Activated CD4-positive, alpha-beta memory T cell treated with anti-CD3 and anti-CD28 coated beads for 36 hours (primary cell): ENCODE measurements around the gene SHOX. TPM values are rescaled to one million over a fixed set of nuclear protein-coding genes. Genes with fewer than 3 reads are reported as not detected.
"Not testable (repeated sequence)": the region's sequence is repeated elsewhere in the genome, so short reads cannot be mapped to it uniquely, and the experiment has no call there.

ENCODE experiments used
- CTCF ChIA-PET: fragments of 350-600 bp; sonication (Branson Sonifier 250); formaldehyde crosslinking; loops from one replicate; lab custom pipeline; 2021; ENCODE audit warnings: antibody characterized with exemption, inconsistent platforms; lab: Charles Lee
- POLR2A ChIA-PET: fragments of 350-600 bp; sonication (Branson Sonifier 250); formaldehyde crosslinking; loops from one replicate; lab custom pipeline; 2021; ENCODE audit warnings: antibody characterized with exemption; lab: Charles Lee
- DNase-seq: peaks from one replicate; pipeline ENCODE4 v3.0.0-alpha.2; 2020
- H3K27ac Mint-ChIP-seq: one replicate; pipeline ENCODE4 v1.8.0; 2021; ENCODE audit warnings: mixed read lengths
- H3K27me3 Mint-ChIP-seq: one replicate; pipeline ENCODE4 v1.8.0; 2021; ENCODE audit warnings: mixed read lengths
- H3K36me3 Mint-ChIP-seq: one replicate; pipeline ENCODE4 v1.8.0; 2021; ENCODE audit warnings: mixed read lengths
- H3K4me1 Mint-ChIP-seq: one replicate; pipeline ENCODE4 v1.8.0; 2021; ENCODE audit warnings: low read depth, mixed read lengths
- H3K4me3 Mint-ChIP-seq: one replicate; pipeline ENCODE4 v1.8.0; 2021; ENCODE audit warnings: mild to moderate bottlenecking, mixed read lengths
- H3K9me3 Mint-ChIP-seq: one replicate; pipeline ENCODE4 v1.8.0; 2021; ENCODE audit warnings: mixed read lengths
- intact Hi-C: fragments of 100-400 bp; cut with micrococcal nuclease; formaldehyde crosslinking; loops from one replicate; pipeline ENCODE4 v1.15.1; 2023
- total RNA-seq, 2 experiments: library from RNA; stranded (reverse); gene quantifications; one replicate each; pipeline ENCODE4 v1.2.3, GENCODE V29; 2021

SHOX gene
- not detected for total RNA-seq

DNA sequence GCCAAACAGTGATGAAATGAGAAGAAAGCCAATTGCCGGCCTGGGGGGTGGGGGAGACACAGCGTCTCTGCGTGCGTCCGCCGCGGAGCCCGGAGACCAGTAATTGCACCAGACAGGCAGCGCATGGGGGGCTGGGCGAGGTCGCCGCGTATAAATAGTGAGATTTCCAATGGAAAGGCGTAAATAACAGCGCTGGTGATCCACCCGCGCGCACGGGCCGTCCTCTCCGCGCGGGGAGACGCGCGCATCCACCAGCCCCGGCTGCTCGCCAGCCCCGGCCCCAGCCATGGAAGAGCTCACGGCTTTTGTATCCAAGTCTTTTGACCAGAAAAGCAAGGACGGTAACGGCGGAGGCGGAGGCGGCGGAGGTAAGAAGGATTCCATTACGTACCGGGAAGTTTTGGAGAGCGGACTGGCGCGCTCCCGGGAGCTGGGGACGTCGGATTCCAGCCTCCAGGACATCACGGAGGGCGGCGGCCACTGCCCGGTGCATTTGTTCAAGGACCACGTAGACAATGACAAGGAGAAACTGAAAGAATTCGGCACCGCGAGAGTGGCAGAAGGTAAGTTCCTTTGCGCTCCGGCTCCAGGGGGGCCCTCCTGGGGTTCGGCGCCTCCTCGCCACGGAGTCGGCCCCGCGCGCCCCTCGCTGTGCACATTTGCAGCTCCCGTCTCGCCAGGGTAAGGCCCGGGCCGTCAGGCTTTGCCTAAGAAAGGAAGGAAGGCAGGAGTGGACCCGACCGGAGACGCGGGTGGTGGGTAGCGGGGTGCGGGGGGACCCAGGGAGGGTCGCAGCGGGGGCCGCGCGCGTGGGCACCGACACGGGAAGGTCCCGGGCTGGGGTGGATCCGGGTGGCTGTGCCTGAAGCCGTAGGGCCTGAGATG lies at the start of gene SHOX:
Gene SHOX (plus strand): TSS at position 180 of the 885 bp plus-strand sequence. CDS start 107 bp downstream, at position 287.
- H3K27me3 Mint-ChIP-seq = peaks cover 58% of the 10 kb centered on the region
- H3K27ac Mint-ChIP-seq = no peak within 1 kb of the TSS
- intact Hi-C loops = no loop called here
- no peak within 1 kb of the TSS for H3K4me3 Mint-ChIP-seq
- no peak for DNase-seq
- H3K36me3 Mint-ChIP-seq = no peaks in the 10 kb centered on the region
- H3K4me1 Mint-ChIP-seq = peaks cover 3% of the 10 kb centered on the region
- ChIA-PET CTCF (no interaction called here), POLR2A (no interaction called here)
- no peaks in the 10 kb centered on the region for H3K9me3 Mint-ChIP-seq

DNA sequence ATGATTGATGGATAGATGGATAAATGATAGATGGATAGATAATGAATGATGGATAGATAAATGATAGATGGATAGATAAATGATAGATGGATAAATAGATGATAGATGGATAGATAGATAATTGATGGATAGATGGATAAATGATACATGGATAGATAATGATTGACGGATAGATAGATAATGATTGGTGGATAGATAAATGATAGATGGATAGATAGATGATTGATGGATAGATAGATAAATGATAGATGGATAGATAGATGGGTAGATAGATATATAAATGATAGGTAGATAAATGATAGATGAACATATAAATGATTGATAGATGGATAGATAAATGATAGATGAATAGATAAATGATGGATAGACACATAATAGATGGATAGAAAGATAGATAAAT lies 49.5 kb upstream of the SHOX start:
- H3K9me3 Mint-ChIP-seq = peaks cover 11% of the 10 kb centered on the region
- no peaks in the 10 kb centered on the region for H3K36me3 Mint-ChIP-seq
- no peak overlapping the region for H3K27ac Mint-ChIP-seq
- POLR2A ChIA-PET = no interaction called here
- no peak for DNase-seq
- no peaks in the 10 kb centered on the region for H3K27me3 Mint-ChIP-seq
- CTCF ChIA-PET = no interaction called here
- H3K4me3 Mint-ChIP-seq = no peak overlapping the region
- intact Hi-C loops = no loop called here
- H3K4me1 Mint-ChIP-seq = no peaks in the 10 kb centered on the region

DNA sequence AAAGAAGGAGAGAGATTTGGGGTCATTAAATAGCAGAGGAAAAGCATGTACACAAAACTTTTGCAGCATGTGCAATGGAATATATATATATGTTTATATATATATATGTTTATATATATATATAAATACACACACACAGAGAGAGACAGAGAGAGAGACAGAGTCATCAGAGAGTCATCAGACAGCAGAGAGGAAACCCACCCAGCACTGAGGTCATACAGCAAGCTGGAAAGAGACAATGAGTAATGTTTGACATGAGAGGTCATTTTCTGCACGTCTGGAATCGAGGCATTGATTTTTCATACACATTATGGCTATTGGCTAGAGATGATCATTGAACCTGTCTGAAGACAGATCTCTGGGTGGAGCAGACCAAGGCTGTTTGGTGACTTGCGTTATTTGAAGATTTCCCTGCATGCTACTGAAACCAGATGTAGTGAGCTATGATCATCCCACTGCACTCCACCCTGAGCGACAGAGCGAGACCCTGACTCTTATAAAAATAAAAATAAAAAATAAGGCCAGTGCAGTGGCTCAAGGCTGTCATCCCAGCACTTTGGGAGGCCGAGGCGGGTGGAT lies 48.8 kb upstream of the SHOX start:
- intact Hi-C loops = no loop called here
- Mint-ChIP-seq H3K9me3 (peaks cover 5% of the 10 kb centered on the region), H3K4me1 (no peaks in the 10 kb centered on the region), H3K27me3 (no peaks in the 10 kb centered on the region), H3K27ac (no peak overlapping the region), H3K4me3 (no peak overlapping the region), H3K36me3 (no peaks in the 10 kb centered on the region)
- ChIA-PET CTCF (no interaction called here), POLR2A (no interaction called here)
- no peak for DNase-seq

DNA sequence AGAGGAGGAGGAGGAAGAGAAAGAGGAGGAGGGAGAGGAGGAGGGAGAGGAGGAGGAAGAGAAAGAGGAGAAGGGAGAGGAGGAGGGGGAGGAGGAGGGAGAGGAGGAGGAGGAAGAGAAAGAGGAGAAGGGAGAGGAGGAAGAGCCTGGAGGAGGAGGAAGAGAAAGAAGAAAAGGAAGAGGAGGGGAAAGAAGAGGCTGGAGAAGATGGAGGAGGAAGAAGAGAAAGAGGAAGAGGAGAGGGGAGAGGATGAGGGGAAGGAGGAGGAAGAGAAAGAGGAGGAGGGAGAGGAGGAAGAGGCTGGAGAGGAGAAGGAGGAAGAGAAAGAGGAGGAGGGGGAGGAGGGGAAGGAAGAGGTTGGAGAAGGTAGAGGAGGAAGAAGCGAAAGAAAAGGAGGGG lies 46.0 kb upstream of the SHOX start:
- Mint-ChIP-seq H3K4me3 (no peak overlapping the region), H3K9me3 (peaks cover 3% of the 10 kb centered on the region)
- POLR2A ChIA-PET = no interaction called here

DNA sequence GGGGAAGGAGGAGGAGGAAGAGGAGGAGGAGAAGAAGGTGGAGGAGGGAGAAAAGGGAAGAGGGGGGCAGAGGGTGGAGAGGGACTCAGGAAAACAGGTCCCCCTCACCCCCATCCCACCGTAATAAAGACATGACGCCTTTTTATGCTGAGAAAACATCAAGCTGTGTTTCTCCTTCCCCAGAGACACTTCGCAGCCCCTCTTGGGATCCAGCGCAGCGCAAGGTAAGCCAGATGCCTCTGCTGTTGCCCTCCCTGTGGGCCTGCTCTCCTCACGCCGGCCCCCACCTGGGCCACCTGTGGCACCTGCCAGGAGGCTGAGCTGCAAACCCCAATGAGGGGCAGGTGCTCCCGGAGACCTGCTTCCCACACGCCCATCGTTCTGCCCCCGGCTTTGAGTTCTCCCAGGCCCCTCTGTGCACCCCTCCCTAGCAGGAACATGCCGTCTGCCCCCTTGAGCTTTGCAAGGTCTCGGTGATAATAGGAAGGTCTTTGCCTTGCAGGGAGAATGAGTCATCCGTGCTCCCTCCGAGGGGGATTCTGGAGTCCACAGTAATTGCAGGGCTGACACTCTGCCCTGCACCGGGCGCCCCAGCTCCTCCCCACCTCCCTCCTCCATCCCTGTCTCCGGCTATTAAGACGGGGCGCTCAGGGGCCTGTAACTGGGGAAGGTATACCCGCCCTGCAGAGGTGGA lies 45.3 kb upstream of the SHOX start:
- Mint-ChIP-seq H3K9me3 (peaks cover 3% of the 10 kb centered on the region), H3K4me1 (no peaks in the 10 kb centered on the region), H3K4me3 (no peak overlapping the region), H3K27me3 (no peaks in the 10 kb centered on the region), H3K27ac (no peak overlapping the region), H3K36me3 (no peaks in the 10 kb centered on the region)
- DNase-seq = no peak
- intact Hi-C loops = no loop called here
- POLR2A ChIA-PET = no interaction called here
- CTCF ChIA-PET = no interaction called here

More for the DNA sequence above, 46.0 kb upstream of the SHOX start:
- intact Hi-C loops = no loop called here
- H3K4me1 Mint-ChIP-seq = no peaks in the 10 kb centered on the region
- CTCF ChIA-PET = no interaction called here
- DNase-seq = no peak
- no peak overlapping the region for H3K27ac Mint-ChIP-seq
- H3K27me3 Mint-ChIP-seq = no peaks in the 10 kb centered on the region
- no peaks in the 10 kb centered on the region for H3K36me3 Mint-ChIP-seq

DNA sequence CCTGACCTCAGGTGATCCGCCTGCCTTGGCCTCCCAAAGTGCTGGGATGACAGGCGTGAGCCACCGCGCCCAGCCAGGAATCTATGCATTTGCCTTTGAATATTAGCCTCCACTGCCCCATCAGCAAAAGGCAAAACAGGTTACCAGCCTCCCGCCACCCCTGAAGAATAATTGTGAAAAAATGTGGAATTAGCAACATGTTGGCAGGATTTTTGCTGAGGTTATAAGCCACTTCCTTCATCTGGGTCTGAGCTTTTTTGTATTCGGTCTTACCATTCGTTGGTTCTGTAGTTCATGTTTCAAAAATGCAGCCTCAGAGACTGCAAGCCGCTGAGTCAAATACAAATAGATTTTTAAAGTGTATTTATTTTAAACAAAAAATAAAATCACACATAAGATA lies 44.2 kb upstream of the SHOX start:
- peaks cover 2% of the 10 kb centered on the region for H3K9me3 Mint-ChIP-seq
- no peaks in the 10 kb centered on the region for H3K27me3 Mint-ChIP-seq
- H3K36me3 Mint-ChIP-seq = no peaks in the 10 kb centered on the region
- ChIA-PET POLR2A (no interaction called here), CTCF (no interaction called here)
- H3K27ac Mint-ChIP-seq = no peak overlapping the region
- intact Hi-C loops = no loop called here
- no peak overlapping the region for H3K4me3 Mint-ChIP-seq
- no peak for DNase-seq
- no peaks in the 10 kb centered on the region for H3K4me1 Mint-ChIP-seq

DNA sequence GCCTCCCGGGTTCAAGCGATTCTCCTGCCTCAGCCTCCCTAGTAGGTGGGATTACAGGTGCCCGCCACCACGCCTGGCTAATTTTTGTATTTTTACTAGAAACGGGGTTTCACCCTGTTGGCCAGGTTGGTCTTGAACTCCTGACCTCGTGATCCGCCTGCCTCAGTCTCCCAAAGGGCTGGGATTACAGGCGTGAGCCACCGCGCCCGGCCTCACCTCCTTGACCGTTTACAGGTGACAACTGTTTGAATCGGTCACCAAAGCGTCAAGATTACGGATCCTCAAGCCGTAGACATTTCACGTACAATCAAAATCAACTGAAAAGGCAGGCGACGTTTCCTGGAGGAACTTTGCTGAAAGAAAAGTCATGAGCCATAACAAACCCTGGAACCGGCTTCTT lies 41.3 kb upstream of the SHOX start:
- H3K4me1 Mint-ChIP-seq, H3K27ac Mint-ChIP-seq, DNase-seq, CTCF ChIA-PET, POLR2A ChIA-PET, H3K27me3 Mint-ChIP-seq, H3K36me3 Mint-ChIP-seq, H3K4me3 Mint-ChIP-seq, intact Hi-C loops: not testable (repeated sequence)
- H3K9me3 Mint-ChIP-seq = peaks cover 10% of the 10 kb centered on the region

DNA sequence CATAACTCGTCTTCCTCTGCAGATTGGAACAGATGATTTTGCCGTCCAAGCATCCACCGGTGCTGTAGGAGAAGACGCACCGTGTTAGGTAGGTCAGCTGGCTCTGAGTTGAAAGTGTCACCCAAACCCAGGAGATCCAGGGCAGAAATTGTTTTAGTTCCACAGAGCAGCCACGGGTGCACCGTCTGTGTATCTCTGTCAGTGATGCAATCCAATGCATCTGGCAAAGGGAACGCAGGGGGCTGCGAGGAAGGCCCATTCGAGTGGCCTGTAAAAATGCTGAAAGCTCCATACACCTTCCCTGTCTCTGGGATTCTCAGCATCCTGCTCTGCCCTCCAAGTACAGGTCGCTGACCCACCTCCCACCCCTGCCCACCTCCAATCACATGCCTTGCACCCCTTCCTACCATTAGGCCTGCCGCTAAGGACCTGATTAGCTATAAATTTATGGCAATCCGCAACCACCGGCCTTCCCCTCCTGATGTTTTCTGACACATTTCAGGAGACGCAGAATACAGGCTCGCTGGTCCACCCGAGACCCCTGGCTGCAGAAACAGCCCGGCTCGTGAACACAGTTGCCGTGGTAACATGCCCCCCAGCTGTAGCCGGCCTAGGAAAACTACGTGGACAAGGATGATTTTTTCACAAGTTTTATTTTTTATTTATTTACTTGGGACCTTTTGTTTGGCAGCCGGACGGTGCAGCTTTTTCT lies 39.7 kb upstream of the SHOX start:
- Mint-ChIP-seq H3K27me3 (no peaks in the 10 kb centered on the region), H3K9me3 (peaks cover 19% of the 10 kb centered on the region), H3K36me3 (no peaks in the 10 kb centered on the region), H3K4me1 (no peaks in the 10 kb centered on the region), H3K4me3 (no peak overlapping the region), H3K27ac (no peak overlapping the region)
- ChIA-PET CTCF (no interaction called here), POLR2A (no interaction called here)
- DNase-seq = no peak
- intact Hi-C loops = no loop called here

DNA sequence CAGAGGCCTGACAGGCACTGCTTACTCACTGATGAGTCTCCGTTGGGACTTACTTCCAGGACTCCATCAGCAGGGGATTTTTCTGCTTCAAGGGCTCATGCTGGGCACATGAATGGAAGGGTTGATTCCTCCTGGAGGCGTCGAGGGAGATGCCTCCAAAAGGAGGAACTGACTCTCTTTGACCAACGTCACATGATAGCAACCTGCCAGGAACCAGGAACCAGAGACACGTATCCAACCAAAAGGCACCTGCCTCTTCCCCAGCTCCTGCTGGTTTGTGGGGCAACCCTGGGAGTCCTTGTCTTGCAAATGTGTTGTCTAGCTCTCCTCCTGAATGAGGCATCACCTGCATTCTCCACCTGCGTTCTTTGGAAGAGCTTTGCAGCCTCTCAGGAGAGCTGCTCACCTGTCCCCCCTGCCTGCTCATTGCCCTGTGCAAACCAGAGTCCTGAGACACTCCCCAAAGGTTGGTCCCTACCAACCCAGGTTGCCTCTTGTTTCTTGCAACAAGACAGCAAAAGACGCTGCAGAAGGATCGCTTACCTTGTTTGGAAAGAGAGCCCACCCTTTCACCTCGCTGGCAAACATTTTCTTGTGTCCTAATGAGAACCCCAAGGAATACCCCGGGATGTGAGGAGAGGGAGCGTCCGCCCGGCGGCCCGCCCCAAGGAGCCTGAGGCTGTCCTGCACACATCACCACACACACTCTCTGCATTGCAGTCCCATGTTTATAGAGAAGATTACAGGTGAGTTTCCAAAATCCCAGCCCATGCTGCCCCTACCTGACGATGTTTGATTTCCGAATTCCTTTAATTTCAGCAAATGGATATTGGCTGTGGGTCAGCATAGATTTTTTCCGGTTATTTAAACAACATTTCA lies 30.5 kb upstream of the SHOX start:
- DNase-seq = no peak
- Mint-ChIP-seq H3K4me1 (no peaks in the 10 kb centered on the region), H3K4me3 (no peak overlapping the region), H3K27me3 (no peaks in the 10 kb centered on the region), H3K27ac (no peak overlapping the region), H3K9me3 (peaks cover 39% of the 10 kb centered on the region), H3K36me3 (peaks cover 3% of the 10 kb centered on the region)
- CTCF ChIA-PET = no interaction called here
- intact Hi-C loops = no loop called here
- POLR2A ChIA-PET = no interaction called here

DNA sequence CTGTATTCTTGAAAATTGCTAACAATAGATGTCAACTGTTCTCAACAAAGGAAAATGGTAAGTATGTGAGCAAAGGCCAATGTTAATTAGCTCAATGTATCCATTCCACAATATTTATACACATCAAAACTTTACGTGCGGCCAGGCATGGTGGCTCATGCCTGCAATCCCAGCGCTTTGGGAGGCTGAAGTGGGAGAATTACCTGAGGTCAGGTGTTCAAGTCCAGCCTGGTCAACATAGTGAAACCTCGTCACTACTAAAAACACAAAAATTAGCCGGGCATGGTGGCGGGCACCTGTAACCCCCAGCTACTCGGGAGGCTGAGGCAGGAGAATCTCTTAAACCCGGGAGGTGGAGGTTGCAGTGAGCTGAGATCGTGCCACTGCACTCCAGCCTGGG lies 27.6 kb upstream of the SHOX start:
- CTCF ChIA-PET, intact Hi-C loops, H3K4me1 Mint-ChIP-seq, DNase-seq, POLR2A ChIA-PET, H3K27me3 Mint-ChIP-seq, H3K27ac Mint-ChIP-seq, H3K36me3 Mint-ChIP-seq, H3K4me3 Mint-ChIP-seq: not testable (repeated sequence)
- H3K9me3 Mint-ChIP-seq = peaks cover 19% of the 10 kb centered on the region

DNA sequence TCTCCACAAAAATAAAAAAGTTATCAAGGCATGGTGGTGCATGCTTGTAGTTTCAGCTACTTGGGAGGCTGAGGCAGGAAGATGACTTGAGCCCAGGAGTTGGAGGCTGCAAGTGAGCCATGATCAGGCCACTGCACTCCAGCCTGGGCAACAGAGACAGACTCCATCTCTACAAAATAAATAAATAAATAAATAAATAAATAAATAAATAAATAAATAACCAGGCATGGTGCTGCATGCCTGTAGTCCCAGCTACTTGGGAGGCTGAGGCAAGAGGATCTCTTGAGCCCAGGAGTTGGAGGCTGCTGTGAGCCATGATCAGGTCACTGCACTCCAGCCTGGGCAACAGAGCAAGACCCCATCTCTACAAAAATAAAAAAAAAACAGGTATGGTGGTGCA lies 26.0 kb upstream of the SHOX start:
- H3K27ac Mint-ChIP-seq, DNase-seq, intact Hi-C loops, H3K4me1 Mint-ChIP-seq, H3K4me3 Mint-ChIP-seq, CTCF ChIA-PET, H3K36me3 Mint-ChIP-seq, POLR2A ChIA-PET, H3K27me3 Mint-ChIP-seq: not testable (repeated sequence)
- H3K9me3 Mint-ChIP-seq = peaks cover 16% of the 10 kb centered on the region
